Measurements from ENCODE around the gene RRBP1.

The RRBP1 gene

DNA sequence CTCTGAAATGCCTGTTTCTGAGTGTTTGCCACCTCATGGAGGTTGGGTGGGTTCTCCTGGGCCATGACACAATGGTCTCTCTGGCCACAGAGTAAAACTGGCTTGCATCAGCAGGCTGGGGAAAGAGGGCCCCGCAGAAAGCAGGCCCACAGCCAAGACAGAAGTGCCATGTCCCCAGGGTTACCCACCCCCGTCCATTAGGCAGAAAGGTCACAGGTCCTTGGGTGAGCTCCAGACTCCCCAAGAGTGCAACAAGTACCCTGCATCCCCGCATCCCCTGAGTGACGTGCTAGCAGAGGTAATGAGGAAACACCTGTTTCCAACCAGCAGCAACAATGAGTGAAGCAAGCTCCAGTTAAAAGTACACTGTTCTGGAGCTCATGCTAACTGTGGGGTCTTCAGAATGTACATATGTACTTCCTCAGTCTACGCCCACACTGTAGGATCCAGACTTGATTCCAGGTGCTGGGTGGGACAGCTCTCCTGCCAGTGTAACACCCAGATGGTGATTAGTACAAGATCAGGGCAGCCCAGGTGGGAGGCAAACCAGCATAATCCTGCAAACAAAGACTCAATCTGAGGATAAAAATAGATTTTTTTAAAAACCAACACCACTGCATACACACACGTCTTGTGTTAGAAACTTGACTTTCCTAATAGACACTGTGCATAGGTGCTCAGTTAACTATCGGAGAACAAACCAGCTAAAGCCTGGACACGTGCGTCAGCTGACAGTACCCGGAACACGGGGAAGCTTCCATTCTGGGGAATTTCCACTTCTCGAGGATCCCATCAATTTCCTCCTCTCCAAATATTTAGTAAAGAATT lies 31.5 kb downstream of the RRBP1 start:
- peak overlapping the region; percentile 90 for H3K27ac ChIP-seq (replicated peaks)
- no peaks in the 10 kb centered on the region for H3K27me3 ChIP-seq (ENCODE audit: insufficient read depth, poor library complexity, severe bottlenecking)
- TF ChIP-seq SPI1 (IDR thresholded peaks at IDR 0.05; ENCODE audit: borderline replicate concordance, low read depth) (no peak), CTCF (IDR thresholded peaks at IDR 0.05; ENCODE audit: insufficient read depth, low read length) (no peak), REST (IDR thresholded peaks at IDR 0.05; ENCODE audit: insufficient replicate concordance, low read depth) (no peak), POLR2AphosphoS5 (IDR thresholded peaks at IDR 0.05; ENCODE audit: low read depth) (no peak), GABPA (IDR thresholded peaks at IDR 0.05; ENCODE audit: low read depth) (no peak)
- no peak overlapping the region for H3K4me3 ChIP-seq (replicated peaks; ENCODE audit: insufficient read depth, low read length)
- DNase-seq (ENCODE audit: low read depth in 1 of 2, low spot score in 1 of 2) = peak; percentile 35 to 58

- H3K4me3 ChIP-seq (replicated peaks; ENCODE audit: insufficient read depth, low read length) = no peak overlapping the region
- H3K27ac ChIP-seq (replicated peaks) = peak overlapping the region; percentile 90
- H3K27me3 ChIP-seq (ENCODE audit: insufficient read depth, poor library complexity, severe bottlenecking) = no peaks in the 10 kb centered on the region
- DNase-seq (ENCODE audit: low read depth in 1 of 2, low spot score in 1 of 2) = peak in 1 of 2 experiments; percentile 59
- TF ChIP-seq GABPA (IDR thresholded peaks at IDR 0.05; ENCODE audit: low read depth) (no peak), CTCF (IDR thresholded peaks at IDR 0.05; ENCODE audit: insufficient read depth, low read length) (peak; percentile 38)
Measured at GRCh38 chr20:17648791-17649730, 33.0 kb downstream of the RRBP1 start.

DNA sequence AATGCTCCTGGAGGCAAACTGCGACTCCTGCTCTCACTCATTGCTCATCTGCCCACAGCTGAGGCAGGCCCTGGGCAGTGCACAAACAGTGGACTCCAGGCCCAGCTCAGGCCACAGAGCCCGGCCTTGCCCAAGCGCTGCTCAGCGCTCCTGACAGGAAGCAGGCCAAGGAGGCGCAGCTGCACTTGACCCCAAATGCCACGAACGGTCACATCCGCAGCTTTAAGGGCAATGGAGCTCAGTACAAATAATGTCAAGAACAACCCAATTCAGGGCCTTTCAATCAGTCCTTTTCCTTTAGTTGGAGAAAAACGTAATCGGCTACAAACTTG lies 33.8 kb downstream of the RRBP1 start:
- peak in 1 of 2 experiments; percentile 77 for DNase-seq (ENCODE audit: low read depth in 1 of 2, low spot score in 1 of 2)
- peak overlapping the region; percentile 90 for H3K27ac ChIP-seq (replicated peaks)
- H3K27me3 ChIP-seq (ENCODE audit: insufficient read depth, poor library complexity, severe bottlenecking) = no peaks in the 10 kb centered on the region
- no peak overlapping the region for H3K4me3 ChIP-seq (replicated peaks; ENCODE audit: insufficient read depth, low read length)
- peak; percentile 63 for TF ChIP-seq POLR2AphosphoS5 (IDR thresholded peaks at IDR 0.05; ENCODE audit: low read depth)
- no peak for TF ChIP-seq GABPA (IDR thresholded peaks at IDR 0.05; ENCODE audit: low read depth)

- Histone ChIP-seq H3K27ac (replicated peaks) (peak overlapping the region; percentile 90), H3K4me3 (replicated peaks; ENCODE audit: insufficient read depth, low read length) (no peak overlapping the region), H3K27me3 (ENCODE audit: insufficient read depth, poor library complexity, severe bottlenecking) (no peaks in the 10 kb centered on the region)
- DNase-seq (ENCODE audit: low read depth in 1 of 2, low spot score in 1 of 2) = no peak
- TF ChIP-seq SPI1 (IDR thresholded peaks at IDR 0.05; ENCODE audit: borderline replicate concordance, low read depth) = no peak
- TF ChIP-seq POLR2AphosphoS5 (IDR thresholded peaks at IDR 0.05; ENCODE audit: low read depth) = no peak
- no peak for TF ChIP-seq GABPA (IDR thresholded peaks at IDR 0.05; ENCODE audit: low read depth)
- no peak for TF ChIP-seq REST (IDR thresholded peaks at IDR 0.05; ENCODE audit: insufficient replicate concordance, low read depth)
- no peak for TF ChIP-seq CTCF (IDR thresholded peaks at IDR 0.05; ENCODE audit: insufficient read depth, low read length)
Measured at GRCh38 chr20:17647391-17648314, 34.4 kb downstream of the RRBP1 start.

All from HL-60 (cell line).